Progenitor cell of endocrine pancreas (in vitro differentiated cells): ENCODE data around the gene SPTBN2. TPM values are rescaled to one million over a fixed set of nuclear protein-coding genes. Genes with fewer than 3 reads are reported as not detected.
"Not testable (repeated sequence)": the region's sequence is repeated elsewhere in the genome, so short reads cannot be mapped to it uniquely, and the experiment has no call there.

Experiments
- DNase-seq: peaks from one replicate; pipeline ENCODE4 v3.0.0; 2021; ENCODE audit warnings: low spot score; ENCODE audit not compliant: unreplicated experiment
- H3K27ac Mint-ChIP-seq: 2 replicates; pipeline ENCODE4 v1.8.0; 2021; ENCODE audit warnings: mild to moderate bottlenecking, moderate library complexity, mixed read lengths
- H3K27me3 Mint-ChIP-seq: 2 replicates; pipeline ENCODE4 v1.8.0; 2021; ENCODE audit warnings: mixed read lengths
- H3K36me3 Mint-ChIP-seq: 2 replicates; pipeline ENCODE4 v1.8.0; 2022; ENCODE audit warnings: mixed read lengths; ENCODE audit not compliant: insufficient read depth
- H3K4me1 Mint-ChIP-seq: 2 replicates; pipeline ENCODE4 v1.8.0; 2021; ENCODE audit warnings: low read depth, mixed read lengths
- H3K4me3 Mint-ChIP-seq: 2 replicates; pipeline ENCODE4 v1.8.0; 2021; ENCODE audit warnings: low read depth, mild to moderate bottlenecking, moderate library complexity, mixed read lengths
- H3K9me3 Mint-ChIP-seq: 2 replicates; pipeline ENCODE4 v1.8.0; 2021; ENCODE audit warnings: low read depth, mixed read lengths
- total RNA-seq: library from RNA; stranded (reverse); gene quantifications from 2 replicates; pipeline ENCODE4 v1.2.1, GENCODE V29; 2021
- TF ChIP-seq, protein P1 (sequence below): fragments of 200-600 bp; sonication (generic); IDR thresholded peaks from one replicate; pipeline ENCODE4 v1.5.0; 2021; ENCODE audit warnings: antibody characterized with exemption, mild to moderate bottlenecking; ENCODE audit not compliant: unreplicated experiment

Gene SPTBN2
- total RNA-seq, 1 donor from 2014 or later: 54.0 TPM

DNA sequence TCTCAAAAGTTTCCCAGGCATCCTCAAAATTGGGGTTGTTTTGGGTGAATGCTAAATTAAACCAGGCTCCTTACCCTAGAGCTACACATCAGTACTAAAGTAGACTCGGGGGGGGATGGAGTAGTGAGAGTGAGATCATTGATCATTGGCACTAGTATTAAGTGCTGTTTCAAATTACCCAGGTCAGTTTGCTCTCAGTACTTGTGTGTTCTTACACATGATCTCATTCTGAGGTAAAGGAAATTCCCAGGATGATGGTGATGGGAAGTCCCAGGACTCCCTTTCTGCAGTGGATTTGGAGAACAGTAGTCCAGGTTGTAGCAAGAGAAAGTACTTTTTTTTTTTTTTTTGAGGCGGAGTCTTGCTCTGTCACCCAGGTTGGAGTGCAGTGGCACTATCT is 78.0 kb downstream of the SPTBN2 start:
- TF ChIP-seq, protein P1, sequence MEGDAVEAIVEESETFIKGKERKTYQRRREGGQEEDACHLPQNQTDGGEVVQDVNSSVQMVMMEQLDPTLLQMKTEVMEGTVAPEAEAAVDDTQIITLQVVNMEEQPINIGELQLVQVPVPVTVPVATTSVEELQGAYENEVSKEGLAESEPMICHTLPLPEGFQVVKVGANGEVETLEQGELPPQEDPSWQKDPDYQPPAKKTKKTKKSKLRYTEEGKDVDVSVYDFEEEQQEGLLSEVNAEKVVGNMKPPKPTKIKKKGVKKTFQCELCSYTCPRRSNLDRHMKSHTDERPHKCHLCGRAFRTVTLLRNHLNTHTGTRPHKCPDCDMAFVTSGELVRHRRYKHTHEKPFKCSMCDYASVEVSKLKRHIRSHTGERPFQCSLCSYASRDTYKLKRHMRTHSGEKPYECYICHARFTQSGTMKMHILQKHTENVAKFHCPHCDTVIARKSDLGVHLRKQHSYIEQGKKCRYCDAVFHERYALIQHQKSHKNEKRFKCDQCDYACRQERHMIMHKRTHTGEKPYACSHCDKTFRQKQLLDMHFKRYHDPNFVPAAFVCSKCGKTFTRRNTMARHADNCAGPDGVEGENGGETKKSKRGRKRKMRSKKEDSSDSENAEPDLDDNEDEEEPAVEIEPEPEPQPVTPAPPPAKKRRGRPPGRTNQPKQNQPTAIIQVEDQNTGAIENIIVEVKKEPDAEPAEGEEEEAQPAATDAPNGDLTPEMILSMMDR: no peak
- H3K4me1 Mint-ChIP-seq: peaks cover 8% of the 10 kb centered on the region
- no peaks in the 10 kb centered on the region for H3K27me3 Mint-ChIP-seq
- H3K9me3 Mint-ChIP-seq: no peaks in the 10 kb centered on the region
- H3K4me3 Mint-ChIP-seq: no peak overlapping the region
- peaks cover 43% of the 10 kb centered on the region for H3K36me3 Mint-ChIP-seq
- peak overlapping the region; percentile 49 for H3K27ac Mint-ChIP-seq
- no peak for DNase-seq

GRCh38 chr11:66649903-66650302 is 79.1 kb downstream of the SPTBN2 start:
- peaks cover 14% of the 10 kb centered on the region for H3K4me1 Mint-ChIP-seq
- peaks cover 47% of the 10 kb centered on the region for H3K36me3 Mint-ChIP-seq
- H3K27me3 Mint-ChIP-seq: no peaks in the 10 kb centered on the region
- H3K9me3 Mint-ChIP-seq: no peaks in the 10 kb centered on the region
- H3K4me3 Mint-ChIP-seq: no peak overlapping the region
- no peak for DNase-seq
- TF ChIP-seq, protein P1: no peak
- peak overlapping the region; percentile 52 for H3K27ac Mint-ChIP-seq

DNA sequence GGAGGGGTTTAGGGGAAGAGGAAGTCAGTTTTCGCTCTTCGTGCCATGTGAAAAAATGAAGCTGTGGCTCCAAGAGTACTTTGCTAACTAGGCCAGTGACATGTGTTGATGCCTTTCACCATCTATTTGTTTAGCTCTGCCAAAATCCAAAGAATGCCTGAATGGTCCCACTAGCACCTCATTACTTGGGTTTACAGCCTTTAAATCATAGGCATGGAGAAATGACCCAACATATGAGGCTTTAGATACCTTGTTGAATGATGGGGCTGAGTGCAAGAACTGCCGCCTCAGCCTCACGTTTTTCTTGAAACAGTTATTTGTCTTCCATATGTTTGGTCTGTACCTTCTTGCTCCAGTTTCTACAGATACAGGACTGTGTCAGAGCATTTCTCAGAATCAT is 82.2 kb downstream of the SPTBN2 start:
- peaks cover 55% of the 10 kb centered on the region for H3K36me3 Mint-ChIP-seq

DNA sequence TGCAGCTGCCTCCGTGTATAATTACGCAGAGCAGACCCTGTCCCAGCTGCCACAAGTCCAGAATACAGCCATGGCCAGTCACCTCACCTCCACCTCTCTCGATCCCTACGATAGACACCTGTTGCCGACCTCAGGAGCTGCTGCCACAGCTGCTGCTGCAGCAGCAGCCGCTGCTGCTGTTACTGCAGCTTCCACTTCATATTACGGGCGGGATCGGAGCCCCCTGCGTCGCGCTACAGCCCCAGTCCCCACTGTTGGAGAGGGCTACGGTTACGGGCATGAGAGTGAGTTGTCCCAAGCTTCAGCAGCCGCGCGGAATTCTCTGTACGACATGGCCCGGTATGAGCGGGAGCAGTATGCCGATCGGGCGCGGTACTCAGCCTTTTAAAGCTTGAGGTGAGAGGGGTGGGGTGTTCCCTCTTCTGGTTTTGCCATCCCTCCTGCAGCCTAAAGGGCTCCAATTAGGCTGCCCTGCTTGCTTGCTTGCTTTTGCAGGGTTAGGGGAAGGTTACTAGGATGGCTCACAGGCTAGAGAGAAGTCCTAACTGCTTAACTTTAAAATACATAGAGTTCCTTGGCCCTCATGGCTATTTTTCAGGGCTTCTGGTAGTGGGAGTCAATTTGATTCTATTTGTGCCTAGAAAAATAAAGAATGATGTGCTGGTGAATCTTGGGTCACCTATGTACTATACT is 85.1 kb downstream of the SPTBN2 start:
- peaks cover 59% of the 10 kb centered on the region for H3K36me3 Mint-ChIP-seq
- no peak for DNase-seq
- H3K9me3 Mint-ChIP-seq: no peaks in the 10 kb centered on the region
- peaks cover 65% of the 10 kb centered on the region for H3K4me1 Mint-ChIP-seq
- TF ChIP-seq, protein P1: no peak
- no peaks in the 10 kb centered on the region for H3K27me3 Mint-ChIP-seq
- H3K4me3 Mint-ChIP-seq: peak overlapping the region; percentile 97
- H3K27ac Mint-ChIP-seq: peak overlapping the region; percentile 60

More for the DNA sequence above, 82.2 kb downstream of the SPTBN2 start:
- Mint-ChIP-seq H3K9me3 (no peaks in the 10 kb centered on the region), H3K27ac (peak overlapping the region; percentile 41), H3K27me3 (no peaks in the 10 kb centered on the region), H3K4me1 (peaks cover 41% of the 10 kb centered on the region), H3K4me3 (no peak overlapping the region)
- TF ChIP-seq, protein P1: no peak
- no peak for DNase-seq

GRCh38 chr11:66641834-66642233 is 87.2 kb downstream of the SPTBN2 start:
- DNase-seq: no peak
- Mint-ChIP-seq H3K27ac (peak overlapping the region; percentile 79), H3K4me3 (peak overlapping the region; percentile 97), H3K4me1 (peaks cover 69% of the 10 kb centered on the region), H3K9me3 (no peaks in the 10 kb centered on the region), H3K36me3 (peaks cover 47% of the 10 kb centered on the region), H3K27me3 (no peaks in the 10 kb centered on the region)
- TF ChIP-seq, protein P1: no peak

GRCh38 chr11:66639814-66640340 is 89.1 kb downstream of the SPTBN2 start:
- H3K27me3 Mint-ChIP-seq: not testable (repeated sequence)

More at GRCh38 chr11:66639814-66640340, 89.1 kb downstream of the SPTBN2 start:
- Mint-ChIP-seq H3K4me3 (peak overlapping the region; percentile 97), H3K4me1 (peaks cover 59% of the 10 kb centered on the region), H3K27ac (peak overlapping the region; percentile 99), H3K36me3 (peaks cover 31% of the 10 kb centered on the region)
- H3K9me3 Mint-ChIP-seq, DNase-seq: not testable (repeated sequence)
